Spleen (tissue), 11 donors: ENCODE measurements around the gene ITGB5. TPM values are rescaled to one million over a fixed set of nuclear protein-coding genes. Genes with fewer than 3 reads are reported as not detected.

Source experiments
- DNase-seq: peaks from one replicate; pipeline ENCODE4 v3.0.0-alpha.2; 2020
- H3K27ac ChIP-seq, 8 donors: fragments of 200-600 bp; sonication (generic) in 7 of 8; 1 replicate in 4 of 8; 2 replicates in 4 of 8; pipeline versions ENCODE4 v1.5.0 to v1.8.0; 2016 to 2021; ENCODE audit warnings: inconsistent platforms in 4 of 8, mild to moderate bottlenecking in 4 of 8, moderate library complexity in 1 of 8
- H3K27me3 ChIP-seq, 7 donors: fragments of 200-600 bp; sonication (generic) in 6 of 7; replicated peaks in 1 of 7; 1 replicate in 4 of 7; 2 replicates in 3 of 7; pipeline versions ENCODE4 v1.5.0 to v1.8.0; 2016 to 2021; ENCODE audit warnings: inconsistent platforms in 3 of 7, mild to moderate bottlenecking in 1 of 7
- H3K36me3 ChIP-seq, 6 donors: fragments of 200-600 bp; sonication (generic) in 5 of 6; 1 replicate in 4 of 6; 2 replicates in 2 of 6; pipeline versions ENCODE4 v1.5.0 to v1.8.0; 2016 to 2021; ENCODE audit warnings: inconsistent platforms in 2 of 6
- H3K4me1 ChIP-seq, 6 donors: fragments of 200-600 bp; sonication (generic) in 5 of 6; 1 replicate in 3 of 6; 2 replicates in 3 of 6; pipeline versions ENCODE4 v1.5.0 to v1.8.0; 2016 to 2021; ENCODE audit warnings: inconsistent platforms in 3 of 6
- H3K4me3 ChIP-seq, 8 donors: fragments of 200-600 bp; sonication (generic) in 7 of 8; 1 replicate in 4 of 8; 2 replicates in 4 of 8; pipeline versions ENCODE4 v1.5.0 to v1.8.0; 2016 to 2021; ENCODE audit warnings: inconsistent platforms in 4 of 8, mild to moderate bottlenecking in 4 of 8, moderate library complexity in 2 of 8
- H3K9me3 ChIP-seq, 8 donors: fragments of 200-600 bp; sonication (generic) in 7 of 8; 1 replicate in 4 of 8; 2 replicates in 4 of 8; pipeline versions ENCODE4 v1.5.0 to v1.8.0; 2016 to 2021; ENCODE audit warnings: inconsistent platforms in 4 of 8
- CTCF ChIP-seq, 11 experiments: fragments of 200-600 bp in 7 of 11; fragments of 450-650 bp in 4 of 11; sonication (generic) in 4 of 11; IDR thresholded peaks in 8 of 11; conservative IDR thresholded peaks in 3 of 11; 1 replicate in 7 of 11; 2 replicates in 4 of 11; pipeline versions ENCODE4 v1.4.0 to v1.8.0; 2016 to 2021; ENCODE audit warnings: antibody characterized with exemption in 11 of 11, inconsistent platforms in 4 of 11, mild to moderate bottlenecking in 1 of 11
- POLR2A ChIP-seq, 3 donors: fragments of 450-650 bp; IDR thresholded peaks; one replicate each; pipeline ENCODE4 v1.5.1; 2017; ENCODE audit warnings: antibody characterized with exemption in 3 of 3, mild to moderate bottlenecking in 1 of 3
- POLR2AphosphoS5 ChIP-seq, 3 donors: sonication (generic); formaldehyde crosslinking; IDR thresholded peaks; one replicate each; pipeline ENCODE4 v1.5.1; 2017; ENCODE audit warnings: antibody characterized with exemption in 3 of 3
- WGBS, 5 donors: extraction: QIAGEN DNeasy Blood & Tissue Kit in 3 of 5; methylation state at CpG; one replicate each; pipeline versions ENCODE4 v1.1.5 to v1.1.7; 2013 to 2018; 5-methylcytosine and 5-hydroxymethylcytosine counted together
- intact Hi-C: fragments of 100-400 bp; cut with DNase I; formaldehyde crosslinking; loops from one replicate; pipeline ENCODE4 v1.15.0; 2023; ENCODE audit warnings: low total_unique reads
- polyA plus RNA-seq, 3 donors: library from polyadenylated mRNA; stranded (reverse); fragments of 200-250 nt; gene quantifications; one replicate each; pipeline ENCODE4 v1.2.1, GENCODE V29; 2013
- total RNA-seq, 7 donors: library from RNA; depleted of rRNA in 3 of 7; stranded (reverse); fragments of >200 nt in 3 of 7; fragmentation: NEBNext Ultra II Directional in 4 of 7; extraction: Animal tissue kit (Norgen Biotek cat#: 25700) in 4 of 7; gene quantifications; one replicate each; pipeline versions ENCODE4 v1.1.0 to v1.2.1, GENCODE V29; 2016 to 2021
- donor health status: healthy with polysubstance abuse.
- donor health status: DM: no; HTN: no; CAD: no; lungs with moderate emphysema.
- donor health status: DM: no; HTN: no; CAD: no.
- donor health status: Bipolar disorder and iron deficiency.
- donor health status: healthy.
- donor health status: DM: no; HTN: no; CAD: no.
- donor health status: DM: yes; HTN: yes; CAD: no.

ITGB5 gene
- total and polyA plus RNA-seq, 10 donors, result 7.4 to 227 (median 108) TPM

GRCh38 chr3:124813541-124813940 is 73.6 kb downstream of the ITGB5 start:
- DNase-seq, result no peak
- peaks cover 0 to 4% (median 0%) of the 10 kb centered on the region in 6 donors for H3K4me1 ChIP-seq
- no peak for TF ChIP-seq POLR2A (IDR thresholded peaks at IDR 0.05)
- no peak for TF ChIP-seq POLR2AphosphoS5 (IDR thresholded peaks at IDR 0.05)
- TF ChIP-seq CTCF (IDR thresholded peaks at IDR 0.05 in 8 of 11, conservative IDR thresholded peaks at IDR 0.05 in 3 of 11), result no peak
- intact Hi-C loops, result no loop called here
- H3K27ac ChIP-seq, result no peak overlapping the region
- no peaks in the 10 kb centered on the region for H3K27me3 ChIP-seq
- H3K4me3 ChIP-seq, result no peak overlapping the region
- peaks cover 0 to 27% (median 3%) of the 10 kb centered on the region in 6 donors for H3K36me3 ChIP-seq
- no peaks in the 10 kb centered on the region for H3K9me3 ChIP-seq

- Histone ChIP-seq H3K27me3 (no peaks in the 10 kb centered on the region), H3K9me3 (no peaks in the 10 kb centered on the region), H3K27ac (peak overlapping the region in 2 of 8 donors; percentile 9 to 27), H3K4me3 (no peak overlapping the region), H3K4me1 (peaks cover 0 to 4% (median 0%) of the 10 kb centered on the region in 6 donors), H3K36me3 (peaks cover 0 to 27% (median 3%) of the 10 kb centered on the region in 6 donors)
- WGBS, 5 donors, result 71 to 81% (median 77%) methylated on average over 15 of the region's 15 CpGs
- DNase-seq, result no peak
- no peak for TF ChIP-seq POLR2A (IDR thresholded peaks at IDR 0.05)
- no peak for TF ChIP-seq CTCF (IDR thresholded peaks at IDR 0.05 in 8 of 11, conservative IDR thresholded peaks at IDR 0.05 in 3 of 11)
- no peak for TF ChIP-seq POLR2AphosphoS5 (IDR thresholded peaks at IDR 0.05)
- intact Hi-C loops, result no loop called here
Measured at GRCh38 chr3:124812291-124813265, 74.6 kb downstream of the ITGB5 start.

- H3K27ac ChIP-seq, result peak overlapping the region in 2 of 8 donors; percentile 9 to 31
- no peak overlapping the region for H3K4me3 ChIP-seq
- no peak for TF ChIP-seq CTCF (IDR thresholded peaks at IDR 0.05 in 8 of 11, conservative IDR thresholded peaks at IDR 0.05 in 3 of 11)
- TF ChIP-seq POLR2AphosphoS5 (IDR thresholded peaks at IDR 0.05), result no peak
- no peak for DNase-seq
- H3K36me3 ChIP-seq, result peaks cover 0 to 16% (median 2%) of the 10 kb centered on the region in 6 donors
- H3K4me1 ChIP-seq, result peaks cover 0 to 4% (median 0%) of the 10 kb centered on the region in 6 donors
- no peaks in the 10 kb centered on the region for H3K9me3 ChIP-seq
- intact Hi-C loops, result no loop called here
- no peaks in the 10 kb centered on the region for H3K27me3 ChIP-seq
- WGBS, 5 donors, result 66 to 89% (median 82%) methylated on average over 5 of the region's 5 CpGs
Measured at GRCh38 chr3:124811436-124811835, 75.7 kb downstream of the ITGB5 start.

GRCh38 chr3:124810970-124811369 is 76.2 kb downstream of the ITGB5 start:
- WGBS, 5 donors, result 72 to 84% (median 83%) methylated on average over 4 of the region's 4 CpGs
- Histone ChIP-seq H3K27ac (peak overlapping the region in 1 of 8 donors; percentile 9), H3K4me3 (no peak overlapping the region), H3K36me3 (peaks cover 0 to 11% (median 2%) of the 10 kb centered on the region in 6 donors), H3K27me3 (no peaks in the 10 kb centered on the region), H3K9me3 (no peaks in the 10 kb centered on the region), H3K4me1 (peaks cover 0 to 4% (median 0%) of the 10 kb centered on the region in 6 donors)
- TF ChIP-seq POLR2A (IDR thresholded peaks at IDR 0.05), result no peak
- TF ChIP-seq CTCF (IDR thresholded peaks at IDR 0.05 in 8 of 11, conservative IDR thresholded peaks at IDR 0.05 in 3 of 11), result no peak
- TF ChIP-seq POLR2AphosphoS5 (IDR thresholded peaks at IDR 0.05), result no peak
- DNase-seq, result no peak
- intact Hi-C loops, result no loop called here
